DOHH2 (cell line): ENCODE results near the gene WIPF2.
"Not testable (repeated sequence)": the region's sequence is repeated elsewhere in the genome, so short reads cannot be mapped to it uniquely, and the experiment has no call there.

Experiments used
- H3F3A ChIP-seq: fragments of 200-600 bp; sonication (generic), shearing (Covaris generic); 2 replicates; pipeline ENCODE4 v1.6.0; 2016; ENCODE audit warnings: antibody characterized with exemption, mild to moderate bottlenecking; ENCODE audit not compliant: control insufficient read depth, insufficient read depth
- H3K27ac ChIP-seq: fragments of 200-600 bp; sonication (generic); 2 replicates; pipeline ENCODE4 v1.5.1; 2014; ENCODE audit warnings: low read depth, mild to moderate bottlenecking, low read length, moderate library complexity
- H3K27me3 ChIP-seq: fragments of 200-600 bp; sonication (generic); 2 replicates; pipeline ENCODE4 v1.6.1; 2014; ENCODE audit warnings: mild to moderate bottlenecking, low read length, mixed read lengths; ENCODE audit not compliant: control insufficient read depth
- H3K36me3 ChIP-seq: fragments of 200-600 bp; sonication (generic); 2 replicates; pipeline ENCODE4 v1.6.1; 2014; ENCODE audit warnings: mild to moderate bottlenecking, low read length, moderate library complexity, mixed read lengths; ENCODE audit not compliant: control insufficient read depth
- H3K4me1 ChIP-seq: fragments of 200-600 bp; sonication (generic); 2 replicates; pipeline ENCODE4 v1.6.1; 2014; ENCODE audit warnings: mild to moderate bottlenecking, low read length, mixed read lengths; ENCODE audit not compliant: control insufficient read depth
- H3K4me2 ChIP-seq: fragments of 200-600 bp; sonication (generic); 2 replicates; pipeline ENCODE4 v1.6.0; 2014; ENCODE audit warnings: mild to moderate bottlenecking, low read length, moderate library complexity
- H3K4me3 ChIP-seq: fragments of 200-600 bp; sonication (generic); 2 replicates; pipeline ENCODE4 v1.5.1; 2014; ENCODE audit warnings: mild to moderate bottlenecking, low read length, mixed read lengths
- H3K79me2 ChIP-seq: fragments of 200-600 bp; sonication (generic); 2 replicates; pipeline ENCODE4 v1.6.1; 2014; ENCODE audit warnings: mild to moderate bottlenecking, low read length, mixed read lengths; ENCODE audit not compliant: control insufficient read depth
- H3K9me2 ChIP-seq: fragments of 200-600 bp; sonication (generic); replicated peaks from 2 replicates; pipeline ENCODE4 v1.6.1; 2014; ENCODE audit warnings: mild to moderate bottlenecking, low read length, mixed read lengths; ENCODE audit not compliant: control insufficient read depth
- H3K9me3 ChIP-seq: fragments of 200-600 bp; sonication (generic); 2 replicates; pipeline ENCODE4 v1.6.1; 2014; ENCODE audit warnings: antibody characterized with exemption, low read length, mixed read lengths; ENCODE audit not compliant: control insufficient read depth, insufficient read depth
- H4K20me1 ChIP-seq: fragments of 200-600 bp; sonication (generic); 2 replicates; pipeline ENCODE4 v1.6.0; 2014; ENCODE audit warnings: low read depth, mild to moderate bottlenecking, antibody characterized with exemption, low read length, moderate library complexity; ENCODE audit not compliant: control insufficient read depth, insufficient read depth
- CTCF ChIP-seq: fragments of 200-600 bp; sonication (generic); IDR thresholded peaks from one replicate; pipeline ENCODE4 v1.5.1; 2014; ENCODE audit warnings: antibody characterized with exemption, mild to moderate bottlenecking, low read depth, low read length; ENCODE audit not compliant: poor library complexity, severe bottlenecking
- EZH2phosphoT487 ChIP-seq: fragments of 200-600 bp; sonication (generic); IDR thresholded peaks from 2 replicates; pipeline ENCODE4 v1.6.1; 2017; ENCODE audit warnings: borderline replicate concordance, mild to moderate bottlenecking, antibody characterized with exemption, low read length, moderate library complexity, mixed read lengths

Gene WIPF2

GRCh38 chr17:40297511-40297910 is 78.4 kb downstream of the WIPF2 start:
- no peaks in the 10 kb centered on the region for H3K9me2 ChIP-seq

GRCh38 chr17:40298726-40299125 is 79.6 kb downstream of the WIPF2 start:
- Histone ChIP-seq H3K36me3 (peaks cover 100% of the 10 kb centered on the region), H3K4me3 (no peak overlapping the region), H3K4me1 (peaks cover 4% of the 10 kb centered on the region; the same call in 1 of the 2 replicates), H3K27ac (no peak overlapping the region), H3F3A (peaks cover 39% of the 10 kb centered on the region), H3K4me2 (no peak overlapping the region), H3K27me3 (no peaks in the 10 kb centered on the region), H3K9me2 (no peaks in the 10 kb centered on the region), H3K9me3 (no peaks in the 10 kb centered on the region), H4K20me1 (peaks cover 20% of the 10 kb centered on the region), H3K79me2 (peaks cover 34% of the 10 kb centered on the region)
- TF ChIP-seq CTCF = no peak
- TF ChIP-seq EZH2phosphoT487 = no peak

More at GRCh38 chr17:40297511-40297910, 78.4 kb downstream of the WIPF2 start:
- no peak for TF ChIP-seq CTCF
- TF ChIP-seq EZH2phosphoT487 = no peak
- Histone ChIP-seq H3K27ac (no peak overlapping the region), H3K27me3 (no peaks in the 10 kb centered on the region), H3F3A (peaks cover 37% of the 10 kb centered on the region), H3K36me3 (peaks cover 100% of the 10 kb centered on the region), H3K4me1 (no peaks in the 10 kb centered on the region), H3K9me3 (no peaks in the 10 kb centered on the region), H3K79me2 (peaks cover 36% of the 10 kb centered on the region), H4K20me1 (peaks cover 14% of the 10 kb centered on the region), H3K4me3 (no peak overlapping the region), H3K4me2 (no peak overlapping the region)

- H3K4me1 ChIP-seq, H3K4me2 ChIP-seq, H3K4me3 ChIP-seq, H3K27ac ChIP-seq, H3K27me3 ChIP-seq, H3K9me2 ChIP-seq, H3K9me3 ChIP-seq: not testable (repeated sequence)
- Histone ChIP-seq H3K36me3 (peaks cover 100% of the 10 kb centered on the region), H3K79me2 (peaks cover 32% of the 10 kb centered on the region), H3F3A (peaks cover 38% of the 10 kb centered on the region), H4K20me1 (peaks cover 25% of the 10 kb centered on the region)
Observed at GRCh38 chr17:40299159-40299757, 80.2 kb downstream of the WIPF2 start.

GRCh38 chr17:40301315-40301714 is 82.2 kb downstream of the WIPF2 start:
- Histone ChIP-seq H4K20me1 (peaks cover 20% of the 10 kb centered on the region), H3K4me2 (no peak overlapping the region), H3K27ac (no peak overlapping the region), H3K27me3 (no peaks in the 10 kb centered on the region), H3K9me2 (no peaks in the 10 kb centered on the region), H3K36me3 (peaks cover 92% of the 10 kb centered on the region), H3K9me3 (no peaks in the 10 kb centered on the region), H3K4me1 (peaks cover 4% of the 10 kb centered on the region; the same call in 1 of the 2 replicates), H3F3A (peaks cover 27% of the 10 kb centered on the region), H3K79me2 (peaks cover 15% of the 10 kb centered on the region), H3K4me3 (no peak overlapping the region)
- TF ChIP-seq EZH2phosphoT487 (no peak), CTCF (peak; percentile 19)
